HG03097 (cell line): ENCODE measurements around the gene FZD4.
"Not testable (repeated sequence)": the region's sequence is repeated elsewhere in the genome, so short reads cannot be mapped to it uniquely, and the experiment has no call there.

ENCODE experiments used
- ATAC-seq: cut with Tn5 transposase; IDR thresholded peaks from one replicate; pipeline ENCODE4 v1.9.1; 2021; ENCODE audit not compliant: unreplicated experiment, low FRiP score

FZD4 gene

GRCh38 chr11:86916330-86916729 is 38.9 kb downstream of the FZD4 start:
- no peak for ATAC-seq

GRCh38 chr11:86915850-86916249 is 39.3 kb downstream of the FZD4 start:
- not testable (repeated sequence) for ATAC-seq

- no peak for ATAC-seq
These were observed 40.2 kb downstream of the FZD4 start for GRCh38 chr11:86914865-86915519.

- no peak for ATAC-seq
These were observed 43.0 kb downstream of the FZD4 start for GRCh38 chr11:86912238-86912637.

- ATAC-seq = no peak
These were observed 44.6 kb downstream of the FZD4 start for GRCh38 chr11:86910592-86910991.

- no peak for ATAC-seq
These were observed 49.0 kb downstream of the FZD4 start for GRCh38 chr11:86906198-86906597.

- no peak for ATAC-seq
These were observed 49.9 kb downstream of the FZD4 start for GRCh38 chr11:86905252-86905651.

- no peak for ATAC-seq
These were observed 51.2 kb downstream of the FZD4 start for GRCh38 chr11:86904001-86904400.

- no peak for ATAC-seq
These were observed 52.9 kb downstream of the FZD4 start for GRCh38 chr11:86902345-86902744.

GRCh38 chr11:86901599-86901998 is 53.6 kb downstream of the FZD4 start:
- no peak for ATAC-seq

- no peak for ATAC-seq
These were observed 55.0 kb downstream of the FZD4 start for GRCh38 chr11:86900162-86900561.

- ATAC-seq = no peak
These were observed 56.5 kb downstream of the FZD4 start for GRCh38 chr11:86898689-86899088.

- ATAC-seq = no peak
These were observed 58.8 kb downstream of the FZD4 start for GRCh38 chr11:86896441-86896841.
